Glomerular visceral epithelial cell (primary cell): Measurements from ENCODE around the gene ISCU.
"Not testable (repeated sequence)": the region's sequence is repeated elsewhere in the genome, so short reads cannot be mapped to it uniquely, and the experiment has no call there.

ENCODE experiments used
- DNase-seq: peaks from one replicate; pipeline ENCODE4 v3.0.0-alpha.2; 2016; ENCODE audit errors: extremely low spot score

The ISCU gene

DNA sequence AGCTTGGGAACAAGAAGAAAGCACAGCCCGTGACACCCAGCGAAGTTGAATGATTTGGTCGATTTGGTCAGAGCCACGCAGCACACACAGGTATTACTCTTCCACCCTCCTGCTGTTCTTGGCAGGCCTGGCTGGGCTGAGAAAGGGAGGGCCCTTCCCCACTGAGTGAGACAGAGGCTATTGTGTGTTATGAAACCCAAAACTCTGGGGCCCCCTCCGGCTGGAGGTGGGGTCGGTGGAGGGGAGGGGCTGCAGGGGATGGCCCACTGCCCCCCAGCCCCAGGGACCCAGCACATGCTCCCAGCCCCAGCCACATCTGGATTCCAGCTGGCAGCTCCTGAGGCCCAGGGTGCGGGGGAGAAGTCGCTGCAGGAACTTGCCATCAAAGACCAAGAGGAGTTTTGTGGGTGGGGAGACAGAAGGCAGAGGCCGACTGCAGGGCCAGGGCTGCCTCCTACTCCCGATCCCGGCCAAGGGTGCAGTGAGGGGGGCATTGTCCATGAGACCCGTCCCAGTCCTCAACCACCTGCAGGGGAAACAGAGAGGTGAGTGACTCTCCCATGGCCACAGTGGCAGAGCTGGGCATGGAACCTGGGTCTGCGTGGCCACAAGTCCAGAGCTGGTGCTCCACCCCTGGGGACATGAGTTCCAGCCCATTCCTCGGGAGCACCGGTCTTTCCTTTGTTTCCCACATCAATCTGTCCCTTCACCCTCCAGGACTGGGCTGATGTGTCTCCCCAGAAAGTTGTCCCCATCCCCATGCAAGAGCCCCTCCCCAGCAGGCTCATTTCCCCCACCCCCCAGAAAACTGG is 26.8 kb downstream of the ISCU start:
- DNase-seq: no peak

GRCh38 chr12:108589840-108590229 is 27.4 kb downstream of the ISCU start:
- DNase-seq: no peak

DNA sequence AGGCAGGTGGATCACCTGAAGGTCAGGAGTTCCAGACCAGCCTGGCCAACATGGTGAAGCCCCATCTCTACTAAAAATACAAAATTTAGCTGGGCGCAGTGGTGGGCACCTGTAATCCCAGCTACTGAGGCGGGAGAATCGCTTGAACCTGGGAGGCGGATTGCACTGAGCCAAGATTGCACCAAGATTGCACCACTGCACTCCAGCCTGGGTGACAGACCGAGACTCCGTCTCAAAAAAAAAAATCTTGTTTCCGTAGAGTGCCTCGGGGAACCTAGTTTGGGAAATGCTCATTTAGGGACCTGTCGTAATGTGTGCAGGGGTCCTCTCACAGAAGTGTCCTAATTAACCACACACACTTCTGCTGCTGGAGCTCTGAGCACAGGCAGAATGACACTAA is 28.1 kb downstream of the ISCU start:
- DNase-seq: not testable (repeated sequence)

GRCh38 chr12:108591267-108591980 is 29.0 kb downstream of the ISCU start:
- DNase-seq: no peak

DNA sequence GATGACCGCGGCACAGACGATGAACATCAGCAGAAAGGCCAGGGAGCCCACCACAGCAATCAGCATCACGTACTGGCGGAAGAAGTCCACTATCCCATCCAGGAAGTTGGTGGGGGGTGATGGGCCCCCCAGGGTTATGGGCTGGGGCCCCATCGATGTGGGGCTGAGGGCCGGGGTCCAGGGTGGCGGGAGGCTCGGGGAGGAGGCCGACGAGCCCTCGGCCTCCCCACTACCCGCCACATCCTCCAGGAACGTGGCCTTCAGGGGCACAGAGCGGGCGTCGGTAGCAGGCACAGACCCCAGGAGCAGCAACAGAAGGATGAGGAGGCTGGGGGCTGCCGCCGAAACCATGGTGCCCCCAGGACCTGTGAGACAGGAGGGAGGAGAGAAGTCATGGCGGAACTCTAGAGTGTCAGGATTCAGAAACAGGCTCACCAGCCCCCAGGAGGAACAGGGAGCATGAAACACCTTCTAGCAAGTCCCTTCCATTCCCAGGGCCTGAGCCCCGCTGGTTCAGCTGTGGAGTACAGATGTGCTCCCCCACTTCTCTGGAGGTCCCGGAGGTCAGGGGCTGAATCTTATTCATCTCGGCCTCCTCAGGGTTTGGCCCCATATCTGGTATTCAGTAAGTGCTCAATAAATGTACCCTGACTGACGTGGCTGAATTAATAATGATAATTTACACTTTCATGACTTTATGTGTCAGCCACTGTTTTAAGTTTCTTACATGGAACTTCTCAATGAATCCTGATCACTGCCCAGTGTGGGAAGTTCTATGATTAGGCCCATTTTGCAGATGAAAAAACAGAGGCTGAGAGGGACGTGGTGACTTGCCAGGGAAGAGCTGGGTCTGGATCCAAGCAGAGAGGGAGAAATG is 29.9 kb downstream of the ISCU start:
- no peak for DNase-seq

- no peak for DNase-seq
These were observed 32.0 kb downstream of the ISCU start for GRCh38 chr12:108594323-108594903.

DNA sequence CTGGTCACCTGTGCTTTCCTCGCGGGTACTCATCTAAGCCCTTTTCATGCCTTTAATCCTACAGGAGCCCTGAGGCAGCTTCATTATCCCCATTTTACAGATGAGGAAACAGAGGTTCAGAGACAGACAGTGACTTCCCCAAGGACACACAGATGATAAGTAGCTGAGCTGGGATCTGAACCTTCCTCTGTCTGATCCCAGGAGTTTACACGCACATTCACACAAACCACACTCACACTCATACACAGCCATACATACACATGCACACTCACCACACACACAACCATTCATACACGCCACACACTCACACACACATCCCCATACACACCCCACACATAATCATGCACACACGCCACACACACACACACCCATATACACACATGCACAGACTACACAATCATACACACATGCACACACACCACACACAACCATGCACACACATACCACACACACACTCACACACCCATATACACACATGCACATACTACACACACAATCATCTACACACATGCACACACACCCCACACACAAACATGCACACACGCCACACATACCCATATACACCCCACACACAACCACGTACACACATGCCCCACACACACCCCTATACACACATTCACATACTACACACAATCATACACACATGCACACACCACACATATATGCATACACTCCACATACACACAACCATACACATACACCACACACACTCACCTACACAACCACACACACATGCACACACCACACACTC is 32.7 kb downstream of the ISCU start:
- DNase-seq: no peak

- DNase-seq: no peak
These were observed 33.6 kb downstream of the ISCU start for GRCh38 chr12:108595711-108596647.

DNA sequence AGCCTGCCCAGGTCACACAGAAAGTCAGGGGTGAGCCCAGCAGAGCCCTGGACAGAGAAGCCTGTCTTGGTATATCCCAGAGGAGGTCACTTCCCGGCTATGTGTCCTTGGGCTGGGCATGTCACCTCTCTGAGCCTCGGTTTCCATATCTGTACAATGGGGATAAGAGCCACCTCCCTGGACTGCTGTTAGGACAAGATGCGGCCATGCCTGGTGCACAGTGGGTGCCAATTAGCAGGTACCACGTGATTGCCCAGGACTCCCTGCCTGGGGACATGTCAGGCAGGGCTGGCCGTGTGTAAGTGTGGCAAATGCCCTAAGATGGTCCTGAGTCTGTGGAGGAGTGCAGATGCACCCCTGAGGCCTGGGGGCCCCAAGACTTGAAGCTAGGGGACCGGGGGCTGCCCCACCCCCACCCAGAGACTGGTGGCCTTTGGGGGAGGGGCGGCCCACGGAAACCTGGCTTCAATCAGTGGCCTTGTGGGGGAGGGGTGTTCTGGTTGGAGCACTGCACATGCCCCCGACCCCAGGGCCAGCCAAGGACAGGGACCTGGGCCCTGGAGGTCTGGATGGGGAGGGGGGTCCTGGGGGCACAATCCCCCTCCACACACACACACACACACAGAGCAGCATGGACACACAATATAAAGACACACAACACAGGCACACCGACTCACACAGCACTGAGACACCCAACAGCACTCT is 34.6 kb downstream of the ISCU start:
- no peak for DNase-seq

GRCh38 chr12:108597559-108598471 is 35.4 kb downstream of the ISCU start, which contains the start of gene TMEM119:
Gene TMEM119 (minus strand): TSS chr12:108598084. CDS start chr12:108592383, 5,701 bp downstream.
- no peak for DNase-seq

DNA sequence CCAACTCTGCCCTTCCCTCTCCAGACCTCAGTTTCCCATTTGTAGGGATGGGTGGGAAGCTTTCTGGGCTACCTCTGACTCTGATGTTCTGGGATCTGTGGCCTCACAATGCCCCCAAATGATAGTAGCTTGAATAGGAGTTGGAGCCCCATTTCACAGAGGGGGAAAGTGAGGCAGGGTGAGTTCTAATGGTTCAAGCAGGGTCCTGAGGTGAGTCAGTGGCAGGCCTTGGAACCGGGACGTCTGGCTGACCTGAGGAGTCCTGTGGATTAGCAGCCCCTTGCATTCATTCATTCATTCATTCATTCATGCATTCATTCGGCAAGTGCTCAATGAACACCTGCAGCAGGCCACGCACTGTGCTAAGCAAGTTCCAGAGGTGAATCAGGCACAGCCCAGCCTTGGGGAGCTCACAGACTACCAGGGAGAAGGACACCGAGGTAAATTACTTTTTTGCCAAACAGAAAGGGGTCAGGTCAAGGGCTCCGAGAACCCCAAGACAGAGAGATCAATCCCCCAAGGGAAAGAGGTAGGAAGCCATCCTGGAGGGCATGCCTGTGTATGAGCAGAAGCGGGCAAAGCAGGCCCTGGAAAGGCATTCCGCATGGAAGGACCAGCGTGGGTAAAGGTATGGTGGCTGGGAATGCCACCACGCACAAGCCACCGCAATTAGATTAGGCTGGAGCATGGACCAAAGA is 36.3 kb downstream of the ISCU start:
- DNase-seq: no peak

DNA sequence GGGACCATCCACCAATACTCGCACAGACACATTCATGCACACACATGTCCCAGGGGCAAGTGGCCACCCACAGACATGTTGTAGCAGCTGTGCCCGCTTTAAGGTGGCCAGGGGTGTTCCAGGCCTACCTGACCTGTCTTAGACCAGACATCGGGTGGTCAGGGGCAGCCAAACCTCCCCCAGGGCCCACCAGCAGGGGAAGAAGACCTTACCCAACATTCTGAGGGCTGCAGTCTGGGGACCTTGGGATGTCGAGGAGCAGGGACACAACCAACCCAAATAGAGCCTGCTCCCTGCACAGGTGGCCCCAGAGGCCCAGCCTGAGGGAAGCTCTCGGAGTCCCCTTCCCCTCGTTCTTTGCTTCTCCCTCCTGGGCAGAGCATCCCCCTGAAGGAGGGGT is 37.1 kb downstream of the ISCU start:
- no peak for DNase-seq

GRCh38 chr12:108599948-108600701 is 37.7 kb downstream of the ISCU start:
- no peak for DNase-seq

DNA sequence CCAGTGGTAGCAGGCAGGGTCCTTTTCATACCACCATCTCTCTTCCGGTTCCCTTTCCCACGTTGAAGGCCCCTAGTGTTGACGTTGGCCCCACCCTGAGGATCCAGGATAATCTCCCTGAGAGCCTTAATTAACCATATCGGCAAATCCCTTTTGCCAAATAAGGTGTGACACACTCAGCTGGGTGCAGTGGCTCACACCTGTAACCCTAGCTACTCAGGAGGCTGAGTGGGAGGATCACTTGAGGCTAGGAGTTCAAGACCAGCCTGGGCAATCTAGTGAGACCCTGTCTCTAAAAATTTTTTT is 38.3 kb downstream of the ISCU start:
- DNase-seq: no peak

GRCh38 chr12:108602209-108602705 is 39.9 kb downstream of the ISCU start:
- no peak for DNase-seq

DNA sequence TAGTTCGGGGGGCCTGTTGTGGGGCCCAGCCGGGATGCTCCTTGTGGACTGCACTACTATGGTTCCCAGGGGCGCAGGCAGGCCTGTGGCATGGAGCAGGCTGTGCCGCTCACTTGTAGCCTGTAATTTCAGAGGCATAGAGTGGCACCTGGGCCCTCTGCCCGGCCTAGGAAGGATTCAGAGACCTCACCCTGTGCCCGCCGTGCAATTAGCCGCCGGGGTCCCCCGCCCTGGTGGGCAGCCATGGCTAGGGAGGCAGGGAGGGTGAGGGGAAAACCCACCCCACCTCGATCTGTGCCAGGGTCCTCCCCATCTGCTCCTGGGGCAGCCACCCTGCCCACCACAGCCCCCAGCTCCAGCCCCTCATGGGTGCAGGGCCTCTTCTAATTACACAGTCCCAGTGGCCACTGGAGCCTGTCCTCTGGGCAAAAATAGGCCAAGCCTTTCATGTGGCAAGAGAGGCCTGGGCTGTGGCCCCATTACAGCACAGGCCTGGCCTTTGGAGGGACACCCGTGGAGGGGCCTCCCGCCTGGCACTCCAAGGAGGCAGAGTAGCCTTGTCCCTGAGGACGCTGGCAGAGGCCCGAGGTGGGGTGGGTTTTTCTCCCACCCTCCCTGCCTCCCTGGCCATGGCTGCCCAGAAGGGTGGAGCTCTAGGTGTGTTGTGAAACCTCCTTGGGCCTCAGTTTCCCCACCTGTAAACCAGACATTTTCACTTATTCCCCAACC is 40.7 kb downstream of the ISCU start:
- no peak for DNase-seq
